ENCODE measurements around the gene CDC42SE2.
"Not testable (repeated sequence)": the region's sequence is repeated elsewhere in the genome, so short reads cannot be mapped to it uniquely, and the experiment has no call there.

DNA sequence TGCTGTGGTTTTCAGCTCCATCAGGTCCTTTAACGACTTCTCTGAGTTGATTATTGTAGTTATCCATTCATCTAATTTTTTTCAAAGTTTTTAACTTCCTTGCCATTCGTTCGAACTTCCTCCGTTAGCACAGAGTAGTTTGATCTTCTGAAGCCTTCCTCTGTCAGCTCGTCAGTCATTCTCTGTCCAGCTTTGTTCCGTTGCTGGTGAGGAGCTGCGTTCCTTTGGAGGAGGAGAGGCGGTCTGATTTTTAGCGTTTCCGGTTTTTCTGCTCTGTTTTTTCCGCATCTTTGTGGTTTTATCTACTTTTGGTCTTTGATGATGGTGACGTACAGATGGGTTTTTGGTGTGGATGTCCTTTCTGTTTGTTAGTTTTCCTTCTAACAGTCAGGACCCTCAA, 72.9 kb downstream of the CDC42SE2 start:
- TF ChIP-seq, protein P1, sequence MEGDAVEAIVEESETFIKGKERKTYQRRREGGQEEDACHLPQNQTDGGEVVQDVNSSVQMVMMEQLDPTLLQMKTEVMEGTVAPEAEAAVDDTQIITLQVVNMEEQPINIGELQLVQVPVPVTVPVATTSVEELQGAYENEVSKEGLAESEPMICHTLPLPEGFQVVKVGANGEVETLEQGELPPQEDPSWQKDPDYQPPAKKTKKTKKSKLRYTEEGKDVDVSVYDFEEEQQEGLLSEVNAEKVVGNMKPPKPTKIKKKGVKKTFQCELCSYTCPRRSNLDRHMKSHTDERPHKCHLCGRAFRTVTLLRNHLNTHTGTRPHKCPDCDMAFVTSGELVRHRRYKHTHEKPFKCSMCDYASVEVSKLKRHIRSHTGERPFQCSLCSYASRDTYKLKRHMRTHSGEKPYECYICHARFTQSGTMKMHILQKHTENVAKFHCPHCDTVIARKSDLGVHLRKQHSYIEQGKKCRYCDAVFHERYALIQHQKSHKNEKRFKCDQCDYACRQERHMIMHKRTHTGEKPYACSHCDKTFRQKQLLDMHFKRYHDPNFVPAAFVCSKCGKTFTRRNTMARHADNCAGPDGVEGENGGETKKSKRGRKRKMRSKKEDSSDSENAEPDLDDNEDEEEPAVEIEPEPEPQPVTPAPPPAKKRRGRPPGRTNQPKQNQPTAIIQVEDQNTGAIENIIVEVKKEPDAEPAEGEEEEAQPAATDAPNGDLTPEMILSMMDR (IDR thresholded peaks at IDR 0.05): not testable (repeated sequence)
- not testable (repeated sequence) for TF ChIP-seq POLR2AphosphoS5, POLR2A (IDR thresholded peaks at IDR 0.05)
